Measurements from ENCODE around the gene SETD1A. TPM values are rescaled to one million over a fixed set of nuclear protein-coding genes. Genes with fewer than 3 reads are reported as not detected.

SETD1A gene
- total and polyA plus RNA-seq, 9 of the 15 experiments (the other 6 are each of a cell fraction or from before 2014, with no cell fraction given) = 0.08 to 36.0 (median 4.2) TPM

DNA sequence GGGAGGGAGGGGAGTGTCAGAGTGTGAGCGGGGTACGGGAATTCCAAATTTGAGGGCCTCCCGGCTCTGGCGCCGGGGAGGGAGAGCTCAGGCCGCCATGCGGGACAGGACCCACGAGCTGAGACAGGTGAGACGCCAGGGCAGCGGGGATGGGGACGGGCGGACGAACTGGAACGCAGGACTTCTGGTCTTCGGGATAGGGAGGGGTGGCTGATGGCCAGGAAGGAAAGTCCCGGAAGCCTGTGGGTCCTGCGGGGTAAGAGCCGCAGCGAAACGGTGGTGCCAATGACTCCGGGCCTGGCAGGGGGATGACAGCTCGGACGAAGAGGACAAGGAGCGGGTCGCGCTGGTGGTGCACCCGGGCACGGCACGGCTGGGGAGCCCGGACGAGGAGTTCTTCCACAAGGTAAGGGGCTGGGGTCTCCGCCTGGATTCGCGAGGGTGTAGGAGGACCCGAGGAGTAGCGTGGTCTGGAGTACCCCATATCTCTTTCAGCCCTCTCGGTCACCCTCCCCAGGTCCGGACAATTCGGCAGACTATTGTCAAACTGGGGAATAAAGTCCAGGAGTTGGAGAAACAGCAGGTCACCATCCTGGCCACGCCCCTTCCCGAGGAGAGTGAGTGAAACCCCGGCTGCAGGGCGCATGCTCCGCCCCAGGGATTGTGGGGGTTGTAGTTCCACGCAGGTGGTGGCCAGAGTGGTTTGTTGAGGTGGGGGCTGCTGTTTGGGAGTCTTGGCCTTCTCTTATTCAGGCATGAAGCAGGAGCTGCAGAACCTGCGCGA is 76.3 kb downstream of the SETD1A start (continued):
- TF ChIP-seq JUND (IDR thresholded peaks at IDR 0.05; ENCODE audit: borderline replicate concordance, low read depth, low read length) (peak; percentile 39; the same call in 1 of the 2 replicates), JUND (tag; IDR thresholded peaks at IDR 0.05; ENCODE audit: borderline replicate concordance, low read depth, low read length) (no peak; the same call in 2 of the 3 replicates), FOXP1 (CRISPR knock-in tag; IDR thresholded peaks at IDR 0.05) (no peak), ZNF780A (CRISPR knock-in tag; IDR thresholded peaks at IDR 0.05) (no peak), HMG20B (CRISPR knock-in tag; IDR thresholded peaks at IDR 0.05) (no peak), RHOXF2B (CRISPR knock-in tag; conservative IDR thresholded peaks at IDR 0.05) (no peak), MCM3 (IDR thresholded peaks at IDR 0.05) (no peak), RCOR1 (IDR thresholded peaks at IDR 0.05; ENCODE audit: borderline replicate concordance in 1 of 2, low read depth in 2 of 2, low read length in 2 of 2) (peak in 1 of 2 experiments; percentile 28; a peak in 1 of 4 replicates), ZMIZ1 (IDR thresholded peaks at IDR 0.05; ENCODE audit: low read depth in 2 of 2, low read length in 2 of 2) (no peak), ZFP30 (CRISPR knock-in tag; IDR thresholded peaks at IDR 0.05; ENCODE audit: borderline replicate concordance) (no peak), HCFC1 (IDR thresholded peaks at IDR 0.05; ENCODE audit: low read depth, low read length) (peak; percentile 97), HDAC1 (IDR thresholded peaks at IDR 0.05) (peak in 1 of 2 experiments; percentile 73; a peak in 2 of 4 replicates), ZNF282 (CRISPR knock-in tag; IDR thresholded peaks at IDR 0.05) (no peak), ZBTB9 (CRISPR knock-in tag; IDR thresholded peaks at IDR 0.05) (no peak; the same call in 1 of the 2 replicates), ZNF133 (CRISPR knock-in tag; IDR thresholded peaks at IDR 0.05) (no peak), ETV5 (CRISPR knock-in tag; IDR thresholded peaks at IDR 0.05; ENCODE audit: low read depth) (peak; percentile 9; the same call in 1 of the 2 replicates), JUN (IDR thresholded peaks at IDR 0.05; ENCODE audit: borderline replicate concordance, low read depth, low read length) (peak; percentile 32; the same call in 1 of the 2 replicates), JUN (CRISPR knock-in tag; IDR thresholded peaks at IDR 0.05; ENCODE audit: borderline replicate concordance) (no peak)
- TF ChIP-seq, protein P1, sequence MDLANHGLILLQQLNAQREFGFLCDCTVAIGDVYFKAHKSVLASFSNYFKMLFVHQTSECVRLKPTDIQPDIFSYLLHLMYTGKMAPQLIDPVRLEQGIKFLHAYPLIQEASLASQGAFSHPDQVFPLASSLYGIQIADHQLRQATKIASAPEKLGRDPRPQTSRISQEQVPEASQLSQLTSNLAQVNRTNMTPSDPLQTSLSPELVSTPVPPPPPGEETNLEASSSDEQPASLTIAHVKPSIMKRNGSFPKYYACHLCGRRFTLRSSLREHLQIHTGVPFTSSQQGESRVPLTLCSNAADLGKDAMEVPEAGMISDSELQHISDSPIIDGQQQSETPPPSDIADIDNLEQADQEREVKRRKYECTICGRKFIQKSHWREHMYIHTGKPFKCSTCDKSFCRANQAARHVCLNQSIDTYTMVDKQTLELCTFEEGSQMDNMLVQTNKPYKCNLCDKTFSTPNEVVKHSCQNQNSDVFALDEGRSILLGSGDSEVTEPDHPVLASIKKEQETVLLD (IDR thresholded peaks at IDR 0.05) = peak; percentile 87
- TF ChIP-seq, protein P2, sequence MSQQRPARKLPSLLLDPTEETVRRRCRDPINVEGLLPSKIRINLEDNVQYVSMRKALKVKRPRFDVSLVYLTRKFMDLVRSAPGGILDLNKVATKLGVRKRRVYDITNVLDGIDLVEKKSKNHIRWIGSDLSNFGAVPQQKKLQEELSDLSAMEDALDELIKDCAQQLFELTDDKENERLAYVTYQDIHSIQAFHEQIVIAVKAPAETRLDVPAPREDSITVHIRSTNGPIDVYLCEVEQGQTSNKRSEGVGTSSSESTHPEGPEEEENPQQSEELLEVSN (IDR thresholded peaks at IDR 0.05; ENCODE audit: borderline replicate concordance in 1 of 2, extremely low read depth in 1 of 2, insufficient read depth in 1 of 2, insufficient read length in 1 of 2, low read depth in 1 of 2, low read length in 1 of 2, poor library complexity in 1 of 2, severe bottlenecking in 1 of 2) = no peak
